Smooth muscle cell (in vitro differentiated cells): ENCODE data around the gene C1orf159. TPM values are rescaled to one million over a fixed set of nuclear protein-coding genes. Genes with fewer than 3 reads are reported as not detected.

Source experiments
- DNase-seq: peaks from one replicate; lab custom pipeline; 2025; ENCODE audit not compliant: unreplicated experiment; lab: John Stamatoyannopoulos, UW
- H2AFZ ChIP-seq: fragments of 200-600 bp; sonication (generic); 2 replicates; pipeline ENCODE4 v1.6.0; 2016; ENCODE audit warnings: antibody characterized with exemption, low read depth, mild to moderate bottlenecking
- H3F3A ChIP-seq: fragments of 200-600 bp; sonication (generic); 2 replicates; pipeline ENCODE4 v1.6.0; 2017; ENCODE audit warnings: antibody characterized with exemption, low read depth
- H3K27ac ChIP-seq: fragments of 200-600 bp; sonication (generic); 2 replicates; pipeline ENCODE4 v1.5.1; 2016; ENCODE audit warnings: low read depth, mild to moderate bottlenecking
- H3K27me3 ChIP-seq: fragments of 200-600 bp; sonication (generic); 2 replicates; pipeline ENCODE4 v1.6.1; 2016; ENCODE audit warnings: low read depth, mild to moderate bottlenecking
- H3K36me3 ChIP-seq: fragments of 200-600 bp; sonication (generic); 2 replicates; pipeline ENCODE4 v1.5.1; 2016; ENCODE audit warnings: low read depth
- H3K4me1 ChIP-seq: fragments of 200-600 bp; sonication (generic); 2 replicates; pipeline ENCODE4 v1.5.1; 2016; ENCODE audit warnings: low read depth
- H3K4me2 ChIP-seq: fragments of 200-600 bp; sonication (generic); 2 replicates; pipeline ENCODE4 v1.6.0; 2016; ENCODE audit warnings: mild to moderate bottlenecking
- H3K4me3 ChIP-seq: fragments of 200-600 bp; sonication (generic); 2 replicates; pipeline ENCODE4 v1.5.1; 2016; ENCODE audit warnings: mild to moderate bottlenecking
- H3K79me2 ChIP-seq: fragments of 200-600 bp; sonication (generic); 2 replicates; pipeline ENCODE4 v1.6.0; 2016; ENCODE audit warnings: low read depth, mild to moderate bottlenecking
- H3K9ac ChIP-seq: fragments of 200-600 bp; sonication (generic); 2 replicates; pipeline ENCODE4 v1.6.0; 2016; ENCODE audit warnings: low read depth
- H3K9me3 ChIP-seq: fragments of 200-600 bp; sonication (generic); replicated peaks from 2 replicates; pipeline ENCODE4 v1.5.1; 2016; ENCODE audit warnings: low read depth
- H4K20me1 ChIP-seq: fragments of 200-600 bp; sonication (generic); 2 replicates; pipeline ENCODE4 v1.6.0; 2016; ENCODE audit warnings: low read depth
- CTCF ChIP-seq: fragments of 200-600 bp; sonication (generic); IDR thresholded peaks from 2 replicates; pipeline ENCODE4 v1.5.1; 2017; ENCODE audit warnings: borderline replicate concordance, mild to moderate bottlenecking, antibody characterized with exemption; ENCODE audit not compliant: insufficient read depth, poor library complexity, severe bottlenecking
- WGBS: methylation state at CpG from one replicate; pipeline ENCODE4 v1.1.7; 2016; ENCODE audit warnings: low lambda C conversion rate; 5-methylcytosine and 5-hydroxymethylcytosine counted together
- polyA plus RNA-seq: library from polyadenylated mRNA; unstranded; fragments of >200 nt; fragmentation: Nextera tagmentation; extraction: Ambion mirVana; gene quantifications from 2 replicates; pipeline ENCODE4 v1.2.1, GENCODE V29; 2016
- total RNA-seq: library from RNA; depleted of rRNA; stranded (reverse); fragments of >200 nt; gene quantifications from 2 replicates; pipeline ENCODE4 v1.2.3, GENCODE V29; 2014

Gene C1orf159
- total and polyA plus RNA-seq, 2 experiments from 2014 or later, result 20.2 to 24.5 TPM

- H3K27ac ChIP-seq, result peak overlapping the region; percentile 79
- H3K4me1 ChIP-seq, result peaks cover 24% of the 10 kb centered on the region
- H2AFZ ChIP-seq, result no peak overlapping the region
- H4K20me1 ChIP-seq, result no peaks in the 10 kb centered on the region
- peak overlapping the region; percentile 81 for H3K4me2 ChIP-seq
- WGBS, result 5% methylated on average over 33 of the region's 50 CpGs
- no peaks in the 10 kb centered on the region for H3K9me3 ChIP-seq
- H3K79me2 ChIP-seq, result no peaks in the 10 kb centered on the region
- no peaks in the 10 kb centered on the region for H3F3A ChIP-seq
- H3K4me3 ChIP-seq, result peak overlapping the region; percentile 37
- peaks cover 9% of the 10 kb centered on the region for H3K27me3 ChIP-seq
- peak; percentile 64 for TF ChIP-seq CTCF
- DNase-seq, result peak; percentile 78
- H3K9ac ChIP-seq, result peak overlapping the region; percentile 81
- H3K36me3 ChIP-seq, result no peaks in the 10 kb centered on the region
Observed at GRCh38 chr1:1063945-1064831, 51.7 kb downstream of the C1orf159 start.

- no peak for TF ChIP-seq CTCF
- H4K20me1 ChIP-seq, result no peaks in the 10 kb centered on the region
- no peak overlapping the region for H2AFZ ChIP-seq
- H3K36me3 ChIP-seq, result no peaks in the 10 kb centered on the region
- H3K79me2 ChIP-seq, result no peaks in the 10 kb centered on the region
- peak overlapping the region; percentile 81 for H3K4me2 ChIP-seq
- H3K27ac ChIP-seq, result peak overlapping the region; percentile 79
- H3K9ac ChIP-seq, result peak overlapping the region; percentile 55
- H3K4me1 ChIP-seq, result peaks cover 30% of the 10 kb centered on the region
- no peaks in the 10 kb centered on the region for H3F3A ChIP-seq
- WGBS, result 83% methylated on average over 21 of the region's 24 CpGs
- peaks cover 14% of the 10 kb centered on the region for H3K27me3 ChIP-seq
- DNase-seq, result no peak
- H3K4me3 ChIP-seq, result peak overlapping the region; percentile 37
- H3K9me3 ChIP-seq, result no peaks in the 10 kb centered on the region
Observed at GRCh38 chr1:1063261-1063944, 52.5 kb downstream of the C1orf159 start.

GRCh38 chr1:1062348-1063163 lies 53.3 kb downstream of the C1orf159 start:
- no peak overlapping the region for H3K4me3 ChIP-seq
- no peaks in the 10 kb centered on the region for H4K20me1 ChIP-seq
- DNase-seq, result no peak
- H3K4me2 ChIP-seq, result peak overlapping the region; percentile 81
- peaks cover 18% of the 10 kb centered on the region for H3K27me3 ChIP-seq
- WGBS, result 46% methylated on average over 27 of the region's 29 CpGs
- no peaks in the 10 kb centered on the region for H3K36me3 ChIP-seq
- no peaks in the 10 kb centered on the region for H3F3A ChIP-seq
- H3K9ac ChIP-seq, result peak overlapping the region; percentile 37
- peaks cover 28% of the 10 kb centered on the region for H3K4me1 ChIP-seq
- no peak overlapping the region for H3K27ac ChIP-seq
- no peaks in the 10 kb centered on the region for H3K9me3 ChIP-seq
- no peak overlapping the region for H2AFZ ChIP-seq
- no peak for TF ChIP-seq CTCF
- no peaks in the 10 kb centered on the region for H3K79me2 ChIP-seq
